ENCODE data around the gene RXRA. TPM values are rescaled to one million over a fixed set of nuclear protein-coding genes. Genes with fewer than 3 reads are reported as not detected.

Gene RXRA
- total RNA-seq, 4 donors from 2014 or later, result 27.3 to 70.5 (median 58.6) TPM

DNA sequence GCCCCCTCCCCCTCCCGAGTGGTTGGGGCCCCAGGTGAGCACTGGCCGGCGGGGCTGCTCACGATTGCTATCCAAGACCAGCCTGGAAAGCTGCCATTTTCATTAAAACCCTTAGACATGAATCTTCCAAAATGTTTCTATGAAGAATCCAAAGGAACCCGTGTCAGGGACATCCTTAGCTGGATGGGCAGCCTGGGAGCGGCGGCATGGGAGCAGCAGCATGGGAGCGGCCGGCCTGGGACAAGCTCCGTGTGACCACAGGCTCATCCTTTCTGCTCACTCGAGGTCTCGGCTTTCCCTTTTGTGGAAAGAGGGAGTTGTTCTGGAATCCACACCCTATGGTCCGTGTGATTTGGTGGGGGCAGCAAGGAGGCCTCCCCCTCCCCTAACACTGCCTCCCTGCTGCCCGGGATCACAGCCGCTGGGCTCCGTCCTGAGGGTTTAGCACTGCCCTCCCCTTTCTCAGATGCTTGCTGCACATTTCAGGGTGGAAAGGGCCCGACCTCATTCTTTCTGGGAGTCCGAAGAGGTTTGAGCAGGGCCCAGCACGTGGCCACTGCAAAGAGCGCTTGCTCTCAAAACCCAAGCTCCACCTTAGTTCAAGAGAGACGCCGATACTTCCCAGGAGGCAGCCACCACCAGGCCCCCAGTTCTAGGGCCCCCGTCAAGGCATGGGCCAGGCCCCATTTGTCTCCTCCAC lies 127.7 kb downstream of the RXRA start:
- DNase-seq, result no peak
- no peak overlapping the region for H3K27ac ChIP-seq
- WGBS, 2 donors (ENCODE audit: low coverage in 1 of 2), result 81% methylated on average over 23 of the region's 23 CpGs; no CpG with 5 or more reads in 1 of the 2 donors
- H3K27me3 ChIP-seq, result no peaks in the 10 kb centered on the region
- in situ Hi-C loops (cut with MboI; ENCODE audit: low pct_ligation_motif_present in 1 of 4, low pct_unique_long_range_greater_than_20kb in 1 of 4, low sequenced_read_pairs in 3 of 4) (no loop called here), intact Hi-C loops (cut with DNase I; ENCODE audit: low total_unique reads) (no loop called here)
- H3K4me1 ChIP-seq, result peaks cover 13 to 24% (median 17%) of the 10 kb centered on the region in 4 donors
- H3K36me3 ChIP-seq, result no peaks in the 10 kb centered on the region
- H3K9me3 ChIP-seq, result peaks cover 1 to 2% of the 10 kb centered on the region in 2 donors
- H3K4me3 ChIP-seq, result no peak overlapping the region
- TF ChIP-seq, protein P1, sequence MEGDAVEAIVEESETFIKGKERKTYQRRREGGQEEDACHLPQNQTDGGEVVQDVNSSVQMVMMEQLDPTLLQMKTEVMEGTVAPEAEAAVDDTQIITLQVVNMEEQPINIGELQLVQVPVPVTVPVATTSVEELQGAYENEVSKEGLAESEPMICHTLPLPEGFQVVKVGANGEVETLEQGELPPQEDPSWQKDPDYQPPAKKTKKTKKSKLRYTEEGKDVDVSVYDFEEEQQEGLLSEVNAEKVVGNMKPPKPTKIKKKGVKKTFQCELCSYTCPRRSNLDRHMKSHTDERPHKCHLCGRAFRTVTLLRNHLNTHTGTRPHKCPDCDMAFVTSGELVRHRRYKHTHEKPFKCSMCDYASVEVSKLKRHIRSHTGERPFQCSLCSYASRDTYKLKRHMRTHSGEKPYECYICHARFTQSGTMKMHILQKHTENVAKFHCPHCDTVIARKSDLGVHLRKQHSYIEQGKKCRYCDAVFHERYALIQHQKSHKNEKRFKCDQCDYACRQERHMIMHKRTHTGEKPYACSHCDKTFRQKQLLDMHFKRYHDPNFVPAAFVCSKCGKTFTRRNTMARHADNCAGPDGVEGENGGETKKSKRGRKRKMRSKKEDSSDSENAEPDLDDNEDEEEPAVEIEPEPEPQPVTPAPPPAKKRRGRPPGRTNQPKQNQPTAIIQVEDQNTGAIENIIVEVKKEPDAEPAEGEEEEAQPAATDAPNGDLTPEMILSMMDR (IDR thresholded peaks at IDR 0.05), result no peak
- TF ChIP-seq EP300 (IDR thresholded peaks at IDR 0.05; ENCODE audit: low read depth), result no peak
- no peak for TF ChIP-seq POLR2AphosphoS5 (IDR thresholded peaks at IDR 0.05)

DNA sequence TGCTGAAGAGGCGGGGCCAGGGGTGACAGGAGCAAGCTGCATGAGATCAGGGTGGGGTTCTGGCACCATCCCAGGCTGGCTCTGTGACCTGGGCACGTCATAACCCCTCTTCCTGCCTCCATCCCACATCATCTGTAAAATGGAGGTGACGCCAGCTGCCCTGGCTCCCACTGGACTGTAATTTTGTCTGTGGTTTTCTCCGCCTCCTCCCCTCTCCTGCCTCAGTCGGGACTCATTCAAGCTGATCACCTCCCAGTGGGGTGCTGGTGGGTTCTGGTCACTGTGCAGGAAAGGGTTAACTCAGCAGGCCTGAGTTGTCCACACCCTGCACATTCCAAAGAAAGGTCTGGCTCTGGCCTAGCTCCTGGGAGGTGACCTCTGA lies 128.2 kb downstream of the RXRA start:
- WGBS, 2 donors (ENCODE audit: low coverage in 1 of 2), result 75% methylated on average over 5 of the region's 5 CpGs; no CpG with 5 or more reads in 1 of the 2 donors
- no peaks in the 10 kb centered on the region for H3K36me3 ChIP-seq
- in situ Hi-C loops (cut with MboI; ENCODE audit: low pct_ligation_motif_present in 1 of 4, low pct_unique_long_range_greater_than_20kb in 1 of 4, low sequenced_read_pairs in 3 of 4) (no loop called here), intact Hi-C loops (cut with DNase I; ENCODE audit: low total_unique reads) (no loop called here)
- H3K4me1 ChIP-seq, result peaks cover 13 to 27% (median 17%) of the 10 kb centered on the region in 4 donors
- no peaks in the 10 kb centered on the region for H3K9me3 ChIP-seq
- DNase-seq, result no peak
- TF ChIP-seq EP300 (IDR thresholded peaks at IDR 0.05; ENCODE audit: low read depth) (no peak), POLR2AphosphoS5 (IDR thresholded peaks at IDR 0.05) (no peak), POLR2A (IDR thresholded peaks at IDR 0.05) (no peak)
- TF ChIP-seq, protein P1 (IDR thresholded peaks at IDR 0.05), result no peak
- H3K4me3 ChIP-seq, result no peak overlapping the region
- H3K27ac ChIP-seq, result no peak overlapping the region
- no peaks in the 10 kb centered on the region for H3K27me3 ChIP-seq

DNA sequence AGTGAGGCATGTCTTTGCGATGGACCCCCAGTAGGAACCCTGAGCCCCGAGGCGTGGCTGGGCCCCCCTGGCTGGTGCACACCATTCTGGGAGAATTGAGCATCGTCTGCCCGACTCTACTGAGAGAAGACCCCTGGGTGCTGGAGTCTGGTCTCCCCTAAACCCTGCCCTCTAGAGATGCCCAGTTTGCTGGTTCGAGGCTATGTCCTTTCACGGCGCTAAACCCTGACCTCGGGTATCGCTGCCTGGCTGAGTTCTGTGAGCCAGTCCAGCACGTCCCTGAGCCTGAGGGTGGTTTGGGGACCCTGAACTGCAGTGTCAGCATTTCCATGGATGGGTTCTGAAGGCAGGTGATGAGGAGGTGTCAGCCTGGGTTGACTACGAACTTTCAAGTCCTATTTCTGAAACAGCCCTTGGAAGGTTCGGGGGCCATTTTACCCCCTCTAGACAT lies 128.8 kb downstream of the RXRA start:
- DNase-seq, result no peak
- Histone ChIP-seq H3K36me3 (no peaks in the 10 kb centered on the region), H3K4me3 (no peak overlapping the region), H3K27ac (peak overlapping the region; percentile 86 to 89 (median 87)), H3K27me3 (no peaks in the 10 kb centered on the region), H3K4me1 (peaks cover 13 to 27% (median 17%) of the 10 kb centered on the region in 4 donors), H3K9me3 (no peaks in the 10 kb centered on the region)
- WGBS, 2 donors (ENCODE audit: low coverage in 1 of 2), result 88% methylated on average over 13 of the region's 13 CpGs; no CpG with 5 or more reads in 1 of the 2 donors
- intact Hi-C loops (cut with DNase I; ENCODE audit: low total_unique reads), result no loop called here
- no peak for TF ChIP-seq POLR2AphosphoS5 (IDR thresholded peaks at IDR 0.05)
- no peak for TF ChIP-seq EP300 (IDR thresholded peaks at IDR 0.05; ENCODE audit: low read depth)
- TF ChIP-seq, protein P1 (IDR thresholded peaks at IDR 0.05), result no peak
- no peak for TF ChIP-seq POLR2A (IDR thresholded peaks at IDR 0.05)
- in situ Hi-C loops (cut with MboI; ENCODE audit: low pct_ligation_motif_present in 1 of 4, low pct_unique_long_range_greater_than_20kb in 1 of 4, low sequenced_read_pairs in 3 of 4), result no loop called here

DNA sequence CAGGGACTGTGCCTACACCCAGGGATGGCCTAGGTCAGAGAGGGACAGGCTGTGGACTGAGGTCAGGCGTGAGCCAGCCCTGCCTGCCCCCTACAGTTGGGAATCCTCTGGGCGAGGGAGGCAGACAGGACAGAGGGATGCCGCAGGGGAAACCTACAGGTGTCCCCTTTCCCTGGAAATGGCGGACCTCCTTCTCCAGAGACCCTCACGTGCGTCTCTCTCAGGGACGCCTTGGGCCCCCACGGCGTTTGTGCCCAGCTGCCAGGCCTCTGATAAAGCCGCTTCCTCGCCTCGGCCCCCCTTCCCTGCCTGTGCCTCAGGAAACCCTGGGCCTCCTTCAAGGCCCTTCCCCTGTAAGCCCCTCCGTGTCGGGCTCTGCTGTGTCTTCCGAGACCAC lies 129.3 kb downstream of the RXRA start:
- intact Hi-C loops (cut with DNase I; ENCODE audit: low total_unique reads), result no loop called here
- Histone ChIP-seq H3K4me1 (peaks cover 13 to 27% (median 18%) of the 10 kb centered on the region in 4 donors), H3K36me3 (no peaks in the 10 kb centered on the region), H3K9me3 (no peaks in the 10 kb centered on the region), H3K4me3 (peak overlapping the region in 2 of 4 donors; percentile 32 to 43), H3K27ac (peak overlapping the region; percentile 86 to 89 (median 87)), H3K27me3 (no peaks in the 10 kb centered on the region)
- DNase-seq, result no peak
- in situ Hi-C loops (cut with MboI; ENCODE audit: low pct_ligation_motif_present in 1 of 4, low pct_unique_long_range_greater_than_20kb in 1 of 4, low sequenced_read_pairs in 3 of 4), result no loop called here
- TF ChIP-seq, protein P1 (IDR thresholded peaks at IDR 0.05), result no peak
- no peak for TF ChIP-seq POLR2AphosphoS5 (IDR thresholded peaks at IDR 0.05)
- no peak for TF ChIP-seq EP300 (IDR thresholded peaks at IDR 0.05; ENCODE audit: low read depth)
- TF ChIP-seq POLR2A (IDR thresholded peaks at IDR 0.05), result no peak
- 51% methylated on average over 9 of the region's 15 CpGs; no CpG with 5 or more reads in 1 of the 2 donors for WGBS, 2 donors (ENCODE audit: low coverage in 1 of 2)

All from transverse colon (tissue), 4 donors.